ENCODE results near the gene MGAT3.

- TF ChIP-seq, protein P1, sequence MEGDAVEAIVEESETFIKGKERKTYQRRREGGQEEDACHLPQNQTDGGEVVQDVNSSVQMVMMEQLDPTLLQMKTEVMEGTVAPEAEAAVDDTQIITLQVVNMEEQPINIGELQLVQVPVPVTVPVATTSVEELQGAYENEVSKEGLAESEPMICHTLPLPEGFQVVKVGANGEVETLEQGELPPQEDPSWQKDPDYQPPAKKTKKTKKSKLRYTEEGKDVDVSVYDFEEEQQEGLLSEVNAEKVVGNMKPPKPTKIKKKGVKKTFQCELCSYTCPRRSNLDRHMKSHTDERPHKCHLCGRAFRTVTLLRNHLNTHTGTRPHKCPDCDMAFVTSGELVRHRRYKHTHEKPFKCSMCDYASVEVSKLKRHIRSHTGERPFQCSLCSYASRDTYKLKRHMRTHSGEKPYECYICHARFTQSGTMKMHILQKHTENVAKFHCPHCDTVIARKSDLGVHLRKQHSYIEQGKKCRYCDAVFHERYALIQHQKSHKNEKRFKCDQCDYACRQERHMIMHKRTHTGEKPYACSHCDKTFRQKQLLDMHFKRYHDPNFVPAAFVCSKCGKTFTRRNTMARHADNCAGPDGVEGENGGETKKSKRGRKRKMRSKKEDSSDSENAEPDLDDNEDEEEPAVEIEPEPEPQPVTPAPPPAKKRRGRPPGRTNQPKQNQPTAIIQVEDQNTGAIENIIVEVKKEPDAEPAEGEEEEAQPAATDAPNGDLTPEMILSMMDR (IDR thresholded peaks at IDR 0.05; ENCODE audit: borderline replicate concordance, extremely low read depth, low read length, poor library complexity, severe bottlenecking), result no peak
- no peak for TF ChIP-seq EZH2 (IDR thresholded peaks at IDR 0.05; ENCODE audit: borderline replicate concordance, low read depth, low read length, severe bottlenecking)
Measured at GRCh38 chr22:39471381-39472141, 14.7 kb downstream of the MGAT3 start.

Measured in DND-41 (cell line).